HepG2 (cell line): ENCODE data around the gene AKAP14. TPM values are rescaled to one million over a fixed set of nuclear protein-coding genes. Genes with fewer than 3 reads are reported as not detected.

Source experiments
- ATAC-seq: fragments of 200-7000 bp; cut with Tn5 transposase; 3 replicates; pipeline ENCODE4 v1.9.1; 2020; ENCODE audit warnings: mild to moderate bottlenecking, moderate library complexity
- BruUV-seq: library from RNA; stranded (reverse); fragments of 400-500 nt; replicated peaks from 2 replicates; lab custom pipeline; 2021; lab: Mats Ljungman, UMichigan
- CTCF ChIA-PET: fragments of 300-600 bp; formaldehyde crosslinking; extraction: SDS; loops from one replicate; lab custom pipeline; 2021; ENCODE audit warnings: low total read pairs, inconsistent platforms, low intra/inter-chr PET ratio; lab: Yijun Ruan, JAX
- POLR2A ChIA-PET: fragments of 350-600 bp; sonication (Branson Sonifier 250); formaldehyde crosslinking; loops from one replicate; lab custom pipeline; 2020; ENCODE audit warnings: antibody characterized with exemption, inconsistent platforms; lab: Yijun Ruan, JAX
- DNase-seq: peaks from one replicate; pipeline ENCODE4 v3.0.0-alpha.2; 2015; ENCODE audit warnings: low spot score
- FAIRE-seq: peaks from 3 replicates; lab custom pipeline; 2011; peaks lifted over from hg19 to GRCh38; lab: Jason Lieb, UNC
- H2AFZ ChIP-seq: one replicate; pipeline ENCODE4 v1.6.1; 2011; ENCODE audit warnings: low read length, inconsistent platforms
- H3K27ac ChIP-seq: fragments of 300-600 bp; 3 replicates; pipeline ENCODE4 v1.8.0; 2011; ENCODE audit warnings: mixed run types, mild to moderate bottlenecking, mixed read lengths, low read length, inconsistent platforms; ENCODE audit not compliant: insufficient read depth; ENCODE audit errors: extremely low read length
- H3K27me3 ChIP-seq, 2 experiments: fragments of 200-600 bp in 1 of 2; 2 replicates in 1 of 2; 3 replicates in 1 of 2; pipeline versions ENCODE4 v1.6.0 to v1.8.0; 2011; ENCODE audit warnings: low read length in 2 of 2, mild to moderate bottlenecking in 2 of 2, moderate library complexity in 2 of 2, inconsistent platforms in 1 of 2; ENCODE audit not compliant: insufficient read depth in 2 of 2, control insufficient read depth in 1 of 2
- H3K36me3 ChIP-seq, 2 experiments: fragments of 200-600 bp in 1 of 2; replicated peaks in 1 of 2; 2 replicates in 1 of 2; 3 replicates in 1 of 2; pipeline versions ENCODE4 v1.5.1 to v1.8.0; 2011; ENCODE audit warnings: low read length in 2 of 2, inconsistent platforms in 1 of 2; ENCODE audit not compliant: insufficient read depth in 2 of 2, control insufficient read depth in 1 of 2
- H3K4me1 ChIP-seq: 2 replicates; pipeline ENCODE4 v1.5.1; 2012; ENCODE audit warnings: low read length, inconsistent platforms; ENCODE audit not compliant: insufficient read depth
- H3K4me2 ChIP-seq: 2 replicates; pipeline ENCODE4 v1.6.0; 2011; ENCODE audit warnings: low read depth, low read length, inconsistent platforms
- H3K4me3 ChIP-seq, 3 experiments: fragments of 200-600 bp in 1 of 3; sonication (generic), shearing (Covaris generic) in 1 of 3; replicated peaks in 1 of 3; 2 replicates each; pipeline ENCODE4 v1.5.1; 2011 to 2016; ENCODE audit warnings: low read length in 3 of 3, inconsistent platforms in 2 of 3, low read depth in 2 of 3, mild to moderate bottlenecking in 2 of 3, control low read depth in 1 of 3, mixed read lengths in 1 of 3; ENCODE audit not compliant: insufficient read depth in 1 of 3
- H3K79me2 ChIP-seq: one replicate; pipeline ENCODE4 v1.6.1; 2011; ENCODE audit warnings: low read length, inconsistent platforms; ENCODE audit not compliant: insufficient read depth
- H3K9ac ChIP-seq: 2 replicates; pipeline ENCODE4 v1.6.0; 2011; ENCODE audit warnings: mild to moderate bottlenecking, low read depth, low read length, inconsistent platforms; ENCODE audit not compliant: insufficient read depth
- H3K9me3 ChIP-seq: 2 replicates; pipeline ENCODE4 v1.5.1; 2012; ENCODE audit warnings: mild to moderate bottlenecking, low read length
- H4K20me1 ChIP-seq: 2 replicates; pipeline ENCODE4 v1.6.0; 2011; ENCODE audit warnings: inconsistent platforms, mild to moderate bottlenecking, low read length, moderate library complexity; ENCODE audit not compliant: insufficient read depth
- ARID4A ChIP-seq: sonication (generic); formaldehyde crosslinking; IDR thresholded peaks from 2 replicates; pipeline ENCODE4 v1.5.0; 2020; ENCODE audit warnings: mild to moderate bottlenecking, missing genetic modification reagents, borderline replicate concordance
- ETV5 ChIP-seq: IDR thresholded peaks from 2 replicates; pipeline ENCODE4 v1.6.1; 2018; ENCODE audit warnings: missing biosample characterization, missing genetic modification reagents, inconsistent platforms, borderline replicate concordance
- FOSL1 ChIP-seq: sonication (generic); formaldehyde crosslinking; IDR thresholded peaks from 2 replicates; pipeline ENCODE4 v1.9.0; 2021; ENCODE audit warnings: missing genetic modification reagents, borderline replicate concordance
- FOXA1 ChIP-seq, 2 experiments: fragments of 450-650 bp in 1 of 2; sonication (generic) in 1 of 2; formaldehyde crosslinking in 1 of 2; IDR thresholded peaks; 2 replicates each; pipeline versions ENCODE4 v1.4.0 to v1.6.1; 2016 to 2020; ENCODE audit warnings: missing genetic modification reagents in 1 of 2
- GABPA ChIP-seq, 2 experiments: IDR thresholded peaks; 2 replicates each; pipeline ENCODE4 v1.6.1; 2011 to 2016; ENCODE audit warnings: low read depth in 2 of 2, low read length in 1 of 2, missing biosample characterization in 1 of 2, missing genetic modification characterization in 1 of 2
- REXO4 ChIP-seq: sonication (generic); formaldehyde crosslinking; IDR thresholded peaks from 2 replicates; pipeline ENCODE4 v1.8.0; 2022; ENCODE audit warnings: missing genetic modification reagents, mild to moderate bottlenecking, borderline replicate concordance
- SAFB2 ChIP-seq: sonication (generic); formaldehyde crosslinking; IDR thresholded peaks from 2 replicates; pipeline ENCODE4 v1.5.1; 2020; ENCODE audit warnings: missing genetic modification reagents, low read depth, mild to moderate bottlenecking, borderline replicate concordance
- SMAD1 ChIP-seq: sonication (generic); formaldehyde crosslinking; IDR thresholded peaks from 2 replicates; pipeline ENCODE4 v1.4.0; 2020; ENCODE audit warnings: missing genetic modification reagents, low read depth, mild to moderate bottlenecking, borderline replicate concordance
- TP53 ChIP-seq: sonication (generic); formaldehyde crosslinking; conservative IDR thresholded peaks from 2 replicates; pipeline ENCODE4 v1.4.0; 2020; ENCODE audit warnings: missing genetic modification reagents
- ZFP36 ChIP-seq: fragments of 150-350 bp; IDR thresholded peaks from 2 replicates; pipeline ENCODE4 v1.6.1; 2018; ENCODE audit warnings: borderline replicate concordance, low read length, low read depth; ENCODE audit not compliant: partially characterized antibody
- ZFY ChIP-seq: sonication (generic); formaldehyde crosslinking; IDR thresholded peaks from 2 replicates; pipeline ENCODE4 v1.4.0; 2020; ENCODE audit warnings: missing genetic modification reagents
- ZNF713 ChIP-seq: sonication (generic); formaldehyde crosslinking; IDR thresholded peaks from 2 replicates; pipeline ENCODE4 v1.4.0; 2020; ENCODE audit warnings: mild to moderate bottlenecking, missing genetic modification reagents
- WGBS: methylation state at CpG from one replicate; pipeline ENCODE4 v1.1.6; 2017; ENCODE audit warnings: low lambda C conversion rate; 5-methylcytosine and 5-hydroxymethylcytosine counted together
- in situ Hi-C: cut with HindIII; loops from 2 replicates; pipeline ENCODE4 v1.10.0; 2017; ENCODE audit warnings: low pct_unique_long_range_greater_than_20kb; ENCODE audit not compliant: extremely low pct_ligation_motif_present
- intact Hi-C: fragments of 100-400 bp; cut with micrococcal nuclease; formaldehyde crosslinking; loops from one replicate; pipeline ENCODE4 v1.10.0; 2022; ENCODE audit not compliant: unreplicated experiment
- polyA plus RNA-seq, 8 experiments: library from polyadenylated mRNA; depleted of rRNA in 3 of 8; stranded (reverse) in 7 of 8; unstranded in 1 of 8; fragments of >200 nt; fragmentation: Illumina TruSeq in 4 of 8; extraction: Trizol in 4 of 8; gene quantifications; 2 replicates each; pipeline versions ENCODE4 v1.2.1 to v1.2.3, GENCODE V29; 2011 to 2016; ENCODE audit warnings: low read depth in 4 of 8, missing spikeins in 1 of 8, mixed read lengths in 1 of 8; ENCODE audit not compliant: insufficient read depth in 1 of 8
- total RNA-seq, 5 experiments: library from RNA; depleted of rRNA; stranded (reverse); fragments of >200 nt; fragmentation: Illumina TruSeq; extraction: Trizol; gene quantifications; 2 replicates each; pipeline ENCODE4 v1.2.3, GENCODE V29; 2016; ENCODE audit warnings: low read depth in 1 of 5
- TF ChIP-seq, protein P1 (sequence below): sonication (generic); formaldehyde crosslinking; IDR thresholded peaks from 2 replicates; pipeline ENCODE4 v1.8.0; 2022; ENCODE audit warnings: mild to moderate bottlenecking, missing genetic modification reagents, moderate library complexity
- TF ChIP-seq, protein P2 (sequence below): IDR thresholded peaks from 2 replicates; pipeline ENCODE4 v1.6.1; 2016; ENCODE audit warnings: missing compliant biosample characterization, missing genetic modification reagents, borderline replicate concordance
- TF ChIP-seq, protein P3 (sequence below): IDR thresholded peaks from 2 replicates; pipeline ENCODE4 v1.6.1; 2016; ENCODE audit warnings: missing biosample characterization, missing genetic modification reagents, low read depth

The AKAP14 gene
- total and polyA plus RNA-seq, 2 of the 13 experiments (the other 11 are each of a cell fraction or from before 2014, with no cell fraction given): 0.20 to 1.7 TPM

GRCh38 chrX:119900976-119901375 is 5.3 kb downstream of the AKAP14 start:
- H3K4me2 ChIP-seq: no peak overlapping the region
- H3K27me3 ChIP-seq: no peaks in the 10 kb centered on the region
- 100% methylated on average over 1 of the region's 1 CpG for WGBS
- no peaks in the 10 kb centered on the region for H3K9me3 ChIP-seq
- H3K9ac ChIP-seq: no peak overlapping the region
- ChIA-PET CTCF (no interaction called here), POLR2A (no interaction called here)
- H3K4me1 ChIP-seq: no peaks in the 10 kb centered on the region
- FAIRE-seq (no peak), ATAC-seq (no peak), DNase-seq (no peak)
- H3K36me3 ChIP-seq: no peaks in the 10 kb centered on the region
- H3K27ac ChIP-seq: no peak overlapping the region
- H3K4me3 ChIP-seq: no peak overlapping the region
- no peaks in the 10 kb centered on the region for H4K20me1 ChIP-seq
- H3K79me2 ChIP-seq: no peaks in the 10 kb centered on the region
- no peak overlapping the region for H2AFZ ChIP-seq
- BruUV-seq: no TSS peak
- in situ Hi-C loops (no loop called here), intact Hi-C loops (no loop called here)
- TF ChIP-seq ZFP36: no peak
- TF ChIP-seq FOXA1 (IDR thresholded peaks at IDR 0.05): no peak
- TF ChIP-seq FOXA1 (CRISPR knock-in tag; IDR thresholded peaks at IDR 0.05): no peak
- TF ChIP-seq, protein P1, sequence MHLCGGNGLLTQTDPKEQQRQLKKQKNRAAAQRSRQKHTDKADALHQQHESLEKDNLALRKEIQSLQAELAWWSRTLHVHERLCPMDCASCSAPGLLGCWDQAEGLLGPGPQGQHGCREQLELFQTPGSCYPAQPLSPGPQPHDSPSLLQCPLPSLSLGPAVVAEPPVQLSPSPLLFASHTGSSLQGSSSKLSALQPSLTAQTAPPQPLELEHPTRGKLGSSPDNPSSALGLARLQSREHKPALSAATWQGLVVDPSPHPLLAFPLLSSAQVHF: no peak
- TF ChIP-seq FOSL1 (CRISPR knock-in tag): no peak
- no peak for TF ChIP-seq SAFB2 (CRISPR knock-in tag)
- TF ChIP-seq TP53 (CRISPR knock-in tag): no peak
- TF ChIP-seq GABPA (IDR thresholded peaks at IDR 0.05; ENCODE audit: low read depth, low read length): no peak
- no peak for TF ChIP-seq GABPA (CRISPR knock-in tag; IDR thresholded peaks at IDR 0.05; ENCODE audit: low read depth)
- TF ChIP-seq, protein P2, sequence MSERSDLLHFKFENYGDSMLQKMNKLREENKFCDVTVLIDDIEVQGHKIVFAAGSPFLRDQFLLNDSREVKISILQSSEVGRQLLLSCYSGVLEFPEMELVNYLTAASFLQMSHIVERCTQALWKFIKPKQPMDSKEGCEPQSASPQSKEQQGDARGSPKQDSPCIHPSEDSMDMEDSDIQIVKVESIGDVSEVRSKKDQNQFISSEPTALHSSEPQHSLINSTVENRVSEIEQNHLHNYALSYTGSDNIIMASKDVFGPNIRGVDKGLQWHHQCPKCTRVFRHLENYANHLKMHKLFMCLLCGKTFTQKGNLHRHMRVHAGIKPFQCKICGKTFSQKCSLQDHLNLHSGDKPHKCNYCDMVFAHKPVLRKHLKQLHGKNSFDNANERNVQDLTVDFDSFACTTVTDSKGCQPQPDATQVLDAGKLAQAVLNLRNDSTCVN (CRISPR knock-in tag): no peak
- TF ChIP-seq ZNF713 (CRISPR knock-in tag): no peak
- no peak for TF ChIP-seq ETV5 (CRISPR knock-in tag)
- TF ChIP-seq, protein P3, sequence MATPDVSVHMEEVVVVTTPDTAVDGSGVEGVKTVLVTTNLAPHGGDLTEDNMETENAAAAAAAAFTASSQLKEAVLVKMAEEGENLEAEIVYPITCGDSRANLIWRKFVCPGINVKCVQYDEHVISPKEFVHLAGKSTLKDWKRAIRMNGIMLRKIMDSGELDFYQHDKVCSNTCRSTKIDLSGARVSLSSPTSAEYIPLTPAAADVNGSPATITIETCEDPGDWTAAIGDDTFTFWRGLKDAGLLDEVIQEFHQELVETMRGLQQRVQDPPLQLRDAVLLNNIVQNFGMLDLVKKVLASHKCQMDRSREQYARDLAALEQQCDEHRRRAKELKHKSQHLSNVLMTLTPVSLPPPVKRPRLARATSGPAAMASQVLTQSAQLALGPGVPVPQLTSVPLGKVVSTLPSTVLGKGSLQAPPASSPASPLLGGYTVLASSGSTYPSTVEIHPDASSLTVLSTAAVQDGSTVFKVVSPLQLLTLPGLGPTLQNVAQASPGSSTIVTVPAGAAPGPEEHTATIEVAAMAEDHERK (CRISPR knock-in tag): no peak
- TF ChIP-seq ARID4A (CRISPR knock-in tag): no peak
- no peak for TF ChIP-seq ZFY (CRISPR knock-in tag)
- no peak for TF ChIP-seq REXO4 (CRISPR knock-in tag)
- TF ChIP-seq SMAD1 (CRISPR knock-in tag): no peak
